ENCODE results near the gene PPP2R5C.

DNA sequence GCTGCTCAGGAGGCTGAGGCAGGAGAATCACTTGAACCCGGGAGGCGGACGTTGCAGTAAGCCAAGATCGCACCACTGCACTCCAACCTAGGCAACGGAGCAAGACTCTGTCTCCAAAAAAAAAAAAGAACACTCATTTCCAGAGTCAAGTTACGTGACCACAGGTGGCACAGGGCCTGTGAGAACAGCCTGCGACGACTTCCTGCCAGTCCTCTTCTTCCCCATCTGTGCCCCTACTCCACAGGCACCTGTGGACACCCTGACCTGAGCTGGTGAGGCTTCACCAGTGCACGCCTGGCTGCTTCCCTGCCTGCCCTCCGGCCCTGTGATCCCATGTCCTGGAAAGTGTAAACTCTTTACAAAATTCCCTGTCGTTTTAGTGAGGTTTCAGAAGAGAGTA lies 77.7 kb downstream of the PPP2R5C start:
- no peak for TF ChIP-seq ZFP3 (CRISPR knock-in tag; IDR thresholded peaks at IDR 0.05)
- no peak for TF ChIP-seq OSR1 (CRISPR knock-in tag; IDR thresholded peaks at IDR 0.05)
- TF ChIP-seq RARB (CRISPR knock-in tag; IDR thresholded peaks at IDR 0.05): no peak

All from SK-N-SH treated with all-trans-retinoic acid at 6 μM for 48 hours (cell line).